Neural cell (in vitro differentiated cells): ENCODE measurements around the gene NCK2. TPM values are rescaled to one million over a fixed set of nuclear protein-coding genes. Genes with fewer than 3 reads are reported as not detected.

Experiments
- H2AFZ ChIP-seq: fragments of 200-600, 300-800 bp; sonication (generic), shearing (Covaris generic); 2 replicates; pipeline ENCODE4 v1.6.0; 2014; ENCODE audit warnings: low read depth, mild to moderate bottlenecking, antibody characterized with exemption, low read length, moderate library complexity
- H3F3A ChIP-seq: fragments of 200-600 bp; shearing (Covaris generic); 2 replicates; pipeline ENCODE4 v1.6.1; 2016; ENCODE audit warnings: mild to moderate bottlenecking, moderate library complexity, mixed read lengths, antibody characterized with exemption, low read length; ENCODE audit not compliant: insufficient read depth, poor library complexity, severe bottlenecking
- H3K27ac ChIP-seq: fragments of 200-600, 300-800 bp; sonication (generic), shearing (Covaris generic); 2 replicates; pipeline ENCODE4 v1.5.1; 2014; ENCODE audit warnings: mild to moderate bottlenecking, low read length, moderate library complexity
- H3K27me3 ChIP-seq: fragments of 300-800, 200-600 bp; sonication (generic), shearing (Covaris generic); 2 replicates; pipeline ENCODE4 v1.6.0; 2014; ENCODE audit warnings: mild to moderate bottlenecking, low read depth, low read length, moderate library complexity; ENCODE audit not compliant: insufficient read depth
- H3K36me3 ChIP-seq: fragments of 300-800, 200-600 bp; sonication (generic), shearing (Covaris generic); 2 replicates; pipeline ENCODE4 v1.5.1; 2014; ENCODE audit warnings: mild to moderate bottlenecking, antibody characterized with exemption, low read length, moderate library complexity; ENCODE audit not compliant: insufficient read depth
- H3K4me2 ChIP-seq: fragments of 300-800, 200-600 bp; sonication (generic), shearing (Covaris generic); 2 replicates; pipeline ENCODE4 v1.6.0; 2014; ENCODE audit warnings: mild to moderate bottlenecking, low read length
- H3K4me3 ChIP-seq: fragments of 300-800, 200-600 bp; sonication (generic), shearing (Covaris generic); 2 replicates; pipeline ENCODE4 v1.5.1; 2014; ENCODE audit warnings: mild to moderate bottlenecking, low read length, moderate library complexity
- H3K79me2 ChIP-seq: fragments of 200-600 bp; shearing (Covaris generic); replicated peaks from 2 replicates; pipeline ENCODE4 v1.6.0; 2014; ENCODE audit warnings: mild to moderate bottlenecking, low read length, moderate library complexity; ENCODE audit not compliant: insufficient read depth
- H3K9ac ChIP-seq: fragments of 300-800, 200-600 bp; sonication (generic), shearing (Covaris generic); 2 replicates; pipeline ENCODE4 v1.6.1; 2016; ENCODE audit warnings: mild to moderate bottlenecking, low read length, mixed read lengths
- H3K9me2 ChIP-seq: fragments of 200-600 bp; shearing (Covaris generic); 2 replicates; pipeline ENCODE4 v1.6.1; 2016; ENCODE audit warnings: mild to moderate bottlenecking, low read length, mixed read lengths; ENCODE audit not compliant: insufficient read depth
- H3K9me3 ChIP-seq: fragments of 200-600, 300-800 bp; sonication (generic), shearing (Covaris generic); 2 replicates; pipeline ENCODE4 v1.6.1; 2016; ENCODE audit warnings: mild to moderate bottlenecking, mixed run types, low read length, moderate library complexity, mixed read lengths
- H4K20me1 ChIP-seq: fragments of 200-600 bp; shearing (Covaris generic); 2 replicates; pipeline ENCODE4 v1.6.1; 2016; ENCODE audit warnings: mild to moderate bottlenecking, mixed run types; ENCODE audit not compliant: insufficient read depth
- EP300 ChIP-seq: fragments of 450-650 bp; conservative IDR thresholded peaks from 2 replicates; pipeline ENCODE4 v1.6.1; 2014; ENCODE audit warnings: antibody characterized with exemption, mild to moderate bottlenecking, moderate library complexity; ENCODE audit not compliant: poor library complexity, severe bottlenecking
- EZH2 ChIP-seq: fragments of 200-600, 300-800 bp; shearing (Covaris generic), sonication (generic); IDR thresholded peaks from 2 replicates; pipeline ENCODE4 v1.6.1; 2014; ENCODE audit warnings: antibody characterized with exemption, low read length, borderline replicate concordance, mild to moderate bottlenecking; ENCODE audit not compliant: insufficient read depth, poor library complexity, severe bottlenecking
- MXI1 ChIP-seq: fragments of 450-650 bp; conservative IDR thresholded peaks from 2 replicates; pipeline ENCODE4 v1.6.1; 2014; ENCODE audit warnings: antibody characterized with exemption, mild to moderate bottlenecking; ENCODE audit not compliant: poor library complexity, severe bottlenecking
- POLR2AphosphoS5 ChIP-seq: IDR thresholded peaks from 2 replicates; pipeline ENCODE4 v1.6.1; 2012
- RAD21 ChIP-seq: fragments of 450-650 bp; conservative IDR thresholded peaks from 2 replicates; pipeline ENCODE4 v1.6.1; 2014; ENCODE audit warnings: antibody characterized with exemption, mild to moderate bottlenecking, moderate library complexity
- SMC3 ChIP-seq: fragments of 450-650 bp; conservative IDR thresholded peaks from 2 replicates; pipeline ENCODE4 v1.6.1; 2014; ENCODE audit warnings: antibody characterized with exemption, mild to moderate bottlenecking, moderate library complexity; ENCODE audit not compliant: poor library complexity
- TAF1 ChIP-seq: IDR thresholded peaks from 2 replicates; pipeline ENCODE4 v1.6.1; 2012; ENCODE audit warnings: low read depth
- polyA plus RNA-seq: library from polyadenylated mRNA; depleted of rRNA; stranded (reverse); fragments of >200 nt; gene quantifications from 2 replicates; pipeline ENCODE4 v1.2.3, GENCODE V29; 2014
- TF ChIP-seq, protein P1 (sequence below): IDR thresholded peaks from 2 replicates; pipeline ENCODE4 v1.6.1; 2012; ENCODE audit warnings: borderline replicate concordance
- TF ChIP-seq, protein P2 (sequence below): fragments of 450-650 bp; IDR thresholded peaks from 2 replicates; pipeline ENCODE4 v1.5.1; 2014; ENCODE audit warnings: antibody characterized with exemption, mild to moderate bottlenecking, moderate library complexity; ENCODE audit not compliant: poor library complexity, severe bottlenecking

NCK2 gene
- polyA plus RNA-seq, 1 donor from 2014 or later = 49.4 TPM

DNA sequence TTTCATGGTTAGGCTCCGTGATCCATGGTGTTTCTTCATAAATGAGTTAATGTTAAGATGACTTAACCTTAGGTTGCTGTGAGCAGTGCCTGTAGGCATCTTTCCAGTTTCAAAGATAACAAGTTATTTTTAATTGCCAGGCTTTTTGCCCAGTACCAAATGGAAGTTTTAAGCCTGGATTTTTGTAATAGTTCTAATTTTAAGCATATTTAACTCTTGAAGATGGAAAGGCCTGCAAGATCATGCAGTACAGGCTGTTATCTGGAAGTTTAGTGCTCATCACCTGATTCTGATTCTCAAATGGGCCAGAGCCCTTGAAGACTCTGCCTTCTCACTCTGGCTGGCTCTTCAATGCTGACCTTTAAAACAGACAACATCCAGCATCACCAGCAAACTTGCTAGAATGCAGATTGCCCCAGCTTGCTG, 141.3 kb downstream of the NCK2 start:
- Histone ChIP-seq H4K20me1 (no peaks in the 10 kb centered on the region), H3F3A (no peaks in the 10 kb centered on the region), H3K9ac (no peak overlapping the region), H3K4me2 (no peak overlapping the region), H3K79me2 (peaks cover 52% of the 10 kb centered on the region), H3K9me3 (peaks cover 5% of the 10 kb centered on the region), H3K4me3 (no peak overlapping the region), H2AFZ (no peak overlapping the region), H3K27ac (no peak overlapping the region), H3K27me3 (no peaks in the 10 kb centered on the region), H3K36me3 (peaks cover 13% of the 10 kb centered on the region), H3K9me2 (no peaks in the 10 kb centered on the region)
- TF ChIP-seq, protein P1, sequence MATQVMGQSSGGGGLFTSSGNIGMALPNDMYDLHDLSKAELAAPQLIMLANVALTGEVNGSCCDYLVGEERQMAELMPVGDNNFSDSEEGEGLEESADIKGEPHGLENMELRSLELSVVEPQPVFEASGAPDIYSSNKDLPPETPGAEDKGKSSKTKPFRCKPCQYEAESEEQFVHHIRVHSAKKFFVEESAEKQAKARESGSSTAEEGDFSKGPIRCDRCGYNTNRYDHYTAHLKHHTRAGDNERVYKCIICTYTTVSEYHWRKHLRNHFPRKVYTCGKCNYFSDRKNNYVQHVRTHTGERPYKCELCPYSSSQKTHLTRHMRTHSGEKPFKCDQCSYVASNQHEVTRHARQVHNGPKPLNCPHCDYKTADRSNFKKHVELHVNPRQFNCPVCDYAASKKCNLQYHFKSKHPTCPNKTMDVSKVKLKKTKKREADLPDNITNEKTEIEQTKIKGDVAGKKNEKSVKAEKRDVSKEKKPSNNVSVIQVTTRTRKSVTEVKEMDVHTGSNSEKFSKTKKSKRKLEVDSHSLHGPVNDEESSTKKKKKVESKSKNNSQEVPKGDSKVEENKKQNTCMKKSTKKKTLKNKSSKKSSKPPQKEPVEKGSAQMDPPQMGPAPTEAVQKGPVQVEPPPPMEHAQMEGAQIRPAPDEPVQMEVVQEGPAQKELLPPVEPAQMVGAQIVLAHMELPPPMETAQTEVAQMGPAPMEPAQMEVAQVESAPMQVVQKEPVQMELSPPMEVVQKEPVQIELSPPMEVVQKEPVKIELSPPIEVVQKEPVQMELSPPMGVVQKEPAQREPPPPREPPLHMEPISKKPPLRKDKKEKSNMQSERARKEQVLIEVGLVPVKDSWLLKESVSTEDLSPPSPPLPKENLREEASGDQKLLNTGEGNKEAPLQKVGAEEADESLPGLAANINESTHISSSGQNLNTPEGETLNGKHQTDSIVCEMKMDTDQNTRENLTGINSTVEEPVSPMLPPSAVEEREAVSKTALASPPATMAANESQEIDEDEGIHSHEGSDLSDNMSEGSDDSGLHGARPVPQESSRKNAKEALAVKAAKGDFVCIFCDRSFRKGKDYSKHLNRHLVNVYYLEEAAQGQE = no peak
- TF ChIP-seq, protein P2, sequence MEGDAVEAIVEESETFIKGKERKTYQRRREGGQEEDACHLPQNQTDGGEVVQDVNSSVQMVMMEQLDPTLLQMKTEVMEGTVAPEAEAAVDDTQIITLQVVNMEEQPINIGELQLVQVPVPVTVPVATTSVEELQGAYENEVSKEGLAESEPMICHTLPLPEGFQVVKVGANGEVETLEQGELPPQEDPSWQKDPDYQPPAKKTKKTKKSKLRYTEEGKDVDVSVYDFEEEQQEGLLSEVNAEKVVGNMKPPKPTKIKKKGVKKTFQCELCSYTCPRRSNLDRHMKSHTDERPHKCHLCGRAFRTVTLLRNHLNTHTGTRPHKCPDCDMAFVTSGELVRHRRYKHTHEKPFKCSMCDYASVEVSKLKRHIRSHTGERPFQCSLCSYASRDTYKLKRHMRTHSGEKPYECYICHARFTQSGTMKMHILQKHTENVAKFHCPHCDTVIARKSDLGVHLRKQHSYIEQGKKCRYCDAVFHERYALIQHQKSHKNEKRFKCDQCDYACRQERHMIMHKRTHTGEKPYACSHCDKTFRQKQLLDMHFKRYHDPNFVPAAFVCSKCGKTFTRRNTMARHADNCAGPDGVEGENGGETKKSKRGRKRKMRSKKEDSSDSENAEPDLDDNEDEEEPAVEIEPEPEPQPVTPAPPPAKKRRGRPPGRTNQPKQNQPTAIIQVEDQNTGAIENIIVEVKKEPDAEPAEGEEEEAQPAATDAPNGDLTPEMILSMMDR = no peak
- TF ChIP-seq SMC3 (no peak), POLR2AphosphoS5 (no peak), RAD21 (no peak), EP300 (no peak), MXI1 (no peak), EZH2 (no peak), TAF1 (no peak)

DNA sequence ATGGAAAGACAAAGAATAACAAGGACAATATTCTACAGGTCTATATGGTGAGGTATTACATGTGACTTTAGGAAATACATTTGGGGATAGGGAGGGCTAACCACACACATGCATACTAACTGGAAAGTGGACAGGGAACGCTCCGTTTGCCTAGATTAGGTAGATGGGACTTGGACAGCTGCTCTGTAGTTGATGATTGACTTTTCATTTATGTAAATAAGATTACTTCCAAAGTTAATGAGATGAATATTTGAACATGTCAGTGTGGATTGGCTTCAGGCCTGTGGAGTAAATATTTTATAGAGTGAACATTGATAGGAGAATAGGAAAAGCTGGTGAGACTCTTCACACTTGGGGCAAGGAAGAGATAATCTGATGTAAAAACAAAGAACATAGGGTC, 142.0 kb downstream of the NCK2 start:
- no peaks in the 10 kb centered on the region for H4K20me1 ChIP-seq
- H3K27me3 ChIP-seq = no peaks in the 10 kb centered on the region
- peaks cover 3% of the 10 kb centered on the region for H3K9me3 ChIP-seq
- TF ChIP-seq, protein P1 = no peak
- TF ChIP-seq SMC3 = no peak
- no peak for TF ChIP-seq POLR2AphosphoS5
- TF ChIP-seq, protein P2 = no peak
- peaks cover 13% of the 10 kb centered on the region for H3K36me3 ChIP-seq
- no peak overlapping the region for H3K9ac ChIP-seq
- H3K9me2 ChIP-seq = no peaks in the 10 kb centered on the region
- no peak overlapping the region for H2AFZ ChIP-seq
- H3K27ac ChIP-seq = no peak overlapping the region
- no peak overlapping the region for H3K4me3 ChIP-seq
- no peak overlapping the region for H3K4me2 ChIP-seq
- H3K79me2 ChIP-seq = peaks cover 52% of the 10 kb centered on the region
- no peaks in the 10 kb centered on the region for H3F3A ChIP-seq
